Measurements from ENCODE around the gene LAPTM4A.
A peak's percentile ranks its signal among the peaks of the same experiment; 100 is the strongest.

LAPTM4A gene

GRCh38 chr2:20065885-20066602 lies 14.6 kb upstream of the LAPTM4A start:
- H3K4me3 ChIP-seq (ENCODE audit: low read length) = no peak overlapping the region
- no peak for TF ChIP-seq ZNF274 (IDR thresholded peaks at IDR 0.05; ENCODE audit: low read depth, low read length)

GRCh38 chr2:20064841-20065240 lies 13.4 kb upstream of the LAPTM4A start:
- H3K4me3 ChIP-seq (ENCODE audit: low read length) = no peak overlapping the region
- no peak for TF ChIP-seq ZNF274 (IDR thresholded peaks at IDR 0.05; ENCODE audit: low read depth, low read length)

DNA sequence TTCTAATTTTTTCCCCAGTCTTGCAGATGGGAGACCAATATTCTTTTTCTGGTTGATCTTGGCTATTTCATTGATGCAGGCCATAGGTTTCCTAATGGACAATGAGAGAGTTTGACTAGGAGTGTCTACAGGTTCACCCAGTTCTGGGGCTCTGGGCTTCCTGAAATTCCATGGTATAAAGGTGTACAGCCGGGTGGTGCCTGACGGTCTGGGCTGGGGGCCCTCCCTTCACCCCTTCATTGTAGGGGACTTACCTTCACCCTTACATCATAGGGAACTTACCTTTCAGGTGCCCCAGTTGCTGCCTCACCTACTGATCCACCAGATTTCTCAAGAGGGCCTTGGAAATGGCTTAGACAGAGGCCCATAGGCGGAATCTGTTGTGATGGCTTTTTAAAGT lies 13.0 kb upstream of the LAPTM4A start:
- TF ChIP-seq ZNF274 (IDR thresholded peaks at IDR 0.05; ENCODE audit: low read depth, low read length) = no peak
- no peak overlapping the region for H3K4me3 ChIP-seq (ENCODE audit: low read length)

- H3K4me3 ChIP-seq (ENCODE audit: low read length) = no peak overlapping the region
- TF ChIP-seq ZNF274 (IDR thresholded peaks at IDR 0.05; ENCODE audit: low read depth, low read length) = no peak
Measured at GRCh38 chr2:20062615-20063545, 11.5 kb upstream of the LAPTM4A start.

GRCh38 chr2:20061940-20062339 lies 10.5 kb upstream of the LAPTM4A start:
- no peak overlapping the region for H3K4me3 ChIP-seq (ENCODE audit: low read length)

DNA sequence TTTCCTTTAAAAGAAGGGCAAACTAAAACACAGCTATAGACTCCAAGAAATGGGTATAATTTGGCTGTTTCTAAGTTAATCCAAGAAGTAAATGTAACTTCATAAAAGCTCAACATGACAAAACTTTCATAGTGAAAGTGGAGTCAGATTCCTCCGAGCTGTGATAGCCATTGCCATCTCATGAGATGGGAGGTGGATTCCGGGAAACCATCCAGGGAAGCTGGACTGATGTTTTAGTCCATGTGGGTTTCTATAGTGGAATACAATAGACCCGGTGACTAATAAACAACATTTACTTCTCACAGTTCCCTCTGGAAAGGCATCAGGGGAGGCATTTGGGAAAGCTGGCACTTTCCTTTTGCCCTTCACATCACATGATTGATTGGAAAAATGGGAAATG lies 10.0 kb upstream of the LAPTM4A start:
- no peak for TF ChIP-seq ZNF274 (IDR thresholded peaks at IDR 0.05; ENCODE audit: low read depth, low read length)
- H3K4me3 ChIP-seq (ENCODE audit: low read length) = no peak overlapping the region

More at GRCh38 chr2:20061940-20062339, 10.5 kb upstream of the LAPTM4A start:
- no peak for TF ChIP-seq ZNF274 (IDR thresholded peaks at IDR 0.05; ENCODE audit: low read depth, low read length)

DNA sequence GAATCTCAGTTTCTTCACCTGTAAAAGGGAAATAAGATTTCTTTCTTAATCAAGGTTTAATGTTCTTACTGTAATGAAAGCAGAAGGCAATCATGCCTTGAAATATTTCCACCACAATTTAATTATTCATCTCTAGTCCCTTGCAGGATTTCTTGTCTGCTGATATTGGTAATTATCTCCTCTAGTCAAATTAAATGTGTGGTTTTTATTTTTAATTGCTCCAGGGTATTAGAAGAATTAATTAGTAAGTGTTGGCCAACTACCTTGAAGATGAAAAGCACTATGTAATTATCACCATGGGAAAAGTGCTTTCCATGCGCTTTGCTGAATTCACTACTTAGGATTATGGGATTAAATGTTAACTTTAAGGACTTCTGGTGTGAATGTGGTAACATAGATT lies 8.7 kb upstream of the LAPTM4A start:
- no peak for TF ChIP-seq ZNF274 (IDR thresholded peaks at IDR 0.05; ENCODE audit: low read depth, low read length)
- H3K4me3 ChIP-seq (ENCODE audit: low read length) = no peak overlapping the region

DNA sequence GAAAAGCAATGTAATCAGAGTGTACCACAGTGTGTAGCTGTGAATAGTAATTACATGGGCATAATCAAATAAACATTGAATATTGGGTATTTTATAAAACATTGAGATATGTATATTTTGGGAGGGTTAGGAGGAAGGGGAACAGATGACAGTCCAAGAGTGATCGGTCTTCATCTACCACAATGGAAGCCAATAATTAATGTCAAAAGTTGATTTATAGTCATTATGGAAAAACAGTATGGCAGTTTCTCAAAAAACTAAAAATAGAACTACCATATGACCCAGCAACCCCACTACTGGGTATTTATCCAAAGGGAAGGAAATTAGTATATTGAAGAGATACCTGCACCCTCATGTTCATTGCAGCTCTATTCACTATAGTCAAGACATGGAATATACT lies 5.8 kb upstream of the LAPTM4A start:
- no peak for TF ChIP-seq ZNF274 (IDR thresholded peaks at IDR 0.05; ENCODE audit: low read depth, low read length)
- H3K4me3 ChIP-seq (ENCODE audit: low read length) = no peak overlapping the region

- no peak for TF ChIP-seq ZNF274 (IDR thresholded peaks at IDR 0.05; ENCODE audit: low read depth, low read length)
- no peak overlapping the region for H3K4me3 ChIP-seq (ENCODE audit: low read length)
Measured at GRCh38 chr2:20054931-20055330, 3.5 kb upstream of the LAPTM4A start.

- H3K4me3 ChIP-seq (ENCODE audit: low read length) = no peak overlapping the region
- TF ChIP-seq ZNF274 (IDR thresholded peaks at IDR 0.05; ENCODE audit: low read depth, low read length) = no peak
Measured at GRCh38 chr2:20054119-20054518, 2.7 kb upstream of the LAPTM4A start.

- no peak for TF ChIP-seq ZNF274 (IDR thresholded peaks at IDR 0.05; ENCODE audit: low read depth, low read length)
- H3K4me3 ChIP-seq (ENCODE audit: low read length) = peak overlapping the region; percentile 76; the same call in 1 of the 2 replicates
Measured at GRCh38 chr2:20052861-20053281, 1.4 kb upstream of the LAPTM4A start.

- no peak for TF ChIP-seq ZNF274 (IDR thresholded peaks at IDR 0.05; ENCODE audit: low read depth, low read length)
- H3K4me3 ChIP-seq (ENCODE audit: low read length) = peak overlapping the region; percentile 76
Measured at GRCh38 chr2:20052229-20052851, 912 bp upstream of the LAPTM4A start.

GRCh38 chr2:20050646-20051531 lies 539 bp downstream of the LAPTM4A start:
- no peak for TF ChIP-seq ZNF274 (IDR thresholded peaks at IDR 0.05; ENCODE audit: low read depth, low read length)
- H3K4me3 ChIP-seq (ENCODE audit: low read length) = peak overlapping the region; percentile 91
